ENCODE data around the gene SEC24D.

- TF ChIP-seq POLR2AphosphoS5 (IDR thresholded peaks at IDR 0.05; ENCODE audit: low read depth) (no peak), CREB1 (CRISPR knock-in tag; IDR thresholded peaks at IDR 0.05; ENCODE audit: low read depth) (no peak), ZNF331 (CRISPR knock-in tag; IDR thresholded peaks at IDR 0.05; ENCODE audit: low read depth) (no peak), EZH2 (IDR thresholded peaks at IDR 0.05; ENCODE audit: low read depth, unreplicated experiment) (no peak)
- TF ChIP-seq, protein P1, sequence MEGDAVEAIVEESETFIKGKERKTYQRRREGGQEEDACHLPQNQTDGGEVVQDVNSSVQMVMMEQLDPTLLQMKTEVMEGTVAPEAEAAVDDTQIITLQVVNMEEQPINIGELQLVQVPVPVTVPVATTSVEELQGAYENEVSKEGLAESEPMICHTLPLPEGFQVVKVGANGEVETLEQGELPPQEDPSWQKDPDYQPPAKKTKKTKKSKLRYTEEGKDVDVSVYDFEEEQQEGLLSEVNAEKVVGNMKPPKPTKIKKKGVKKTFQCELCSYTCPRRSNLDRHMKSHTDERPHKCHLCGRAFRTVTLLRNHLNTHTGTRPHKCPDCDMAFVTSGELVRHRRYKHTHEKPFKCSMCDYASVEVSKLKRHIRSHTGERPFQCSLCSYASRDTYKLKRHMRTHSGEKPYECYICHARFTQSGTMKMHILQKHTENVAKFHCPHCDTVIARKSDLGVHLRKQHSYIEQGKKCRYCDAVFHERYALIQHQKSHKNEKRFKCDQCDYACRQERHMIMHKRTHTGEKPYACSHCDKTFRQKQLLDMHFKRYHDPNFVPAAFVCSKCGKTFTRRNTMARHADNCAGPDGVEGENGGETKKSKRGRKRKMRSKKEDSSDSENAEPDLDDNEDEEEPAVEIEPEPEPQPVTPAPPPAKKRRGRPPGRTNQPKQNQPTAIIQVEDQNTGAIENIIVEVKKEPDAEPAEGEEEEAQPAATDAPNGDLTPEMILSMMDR (conservative IDR thresholded peaks at IDR 0.05; ENCODE audit: low read depth in 2 of 2): no peak
Observed at GRCh38 chr4:118736900-118737299, 99.0 kb downstream of the SEC24D start.
